A673 (cell line): Measurements from ENCODE around the gene SFRP2. TPM values are rescaled to one million over a fixed set of nuclear protein-coding genes. Genes with fewer than 3 reads are reported as not detected.

Experiments used
- BruUV-seq: library from RNA; stranded (reverse); fragments of 400-500 nt; replicated peaks from 2 replicates; lab custom pipeline; 2021; lab: Mats Ljungman, UMichigan
- CTCF ChIA-PET: fragments of 300-600 bp; sonication (Branson Sonifier 250); formaldehyde crosslinking; loops from one replicate; lab custom pipeline; 2022; ENCODE audit warnings: antibody characterized with exemption; lab: Charles Lee
- POLR2A ChIA-PET: fragments of 300-600 bp; sonication (Branson Sonifier 250); formaldehyde crosslinking; loops from one replicate; lab custom pipeline; 2022; ENCODE audit warnings: antibody characterized with exemption; ENCODE audit not compliant: low non-redundant PET; lab: Charles Lee
- DNase-seq: peaks from one replicate; pipeline ENCODE4 v3.0.0-alpha.2; 2015; ENCODE audit warnings: low spot score
- H3K27ac ChIP-seq: fragments of 200-600 bp; sonication (generic); 2 replicates; pipeline ENCODE4 v1.5.1; 2016; ENCODE audit warnings: mixed run types, low read depth, mild to moderate bottlenecking, mixed read lengths, antibody characterized with exemption, low read length; ENCODE audit not compliant: poor library complexity, severe bottlenecking
- H3K27me3 ChIP-seq: fragments of 200-600 bp; sonication (generic); replicated peaks from 2 replicates; pipeline ENCODE4 v1.6.1; 2017; ENCODE audit warnings: mixed run types, low read depth, mild to moderate bottlenecking, mixed read lengths, antibody characterized with exemption, low read length; ENCODE audit not compliant: insufficient read depth, poor library complexity
- H3K36me3 ChIP-seq: fragments of 200-600 bp; sonication (generic); 2 replicates; pipeline ENCODE4 v1.6.1; 2016; ENCODE audit warnings: mixed run types, mild to moderate bottlenecking, mixed read lengths, antibody characterized with exemption, low read length; ENCODE audit not compliant: insufficient read depth, poor library complexity, severe bottlenecking
- H3K4me1 ChIP-seq: fragments of 200-600 bp; sonication (generic); 2 replicates; pipeline ENCODE4 v1.6.1; 2017; ENCODE audit warnings: mixed run types, mild to moderate bottlenecking, mixed read lengths, antibody characterized with exemption, low read length; ENCODE audit not compliant: insufficient read depth, poor library complexity, severe bottlenecking
- H3K4me3 ChIP-seq: fragments of 200-600 bp; sonication (generic); 2 replicates; pipeline ENCODE4 v1.5.1; 2016; ENCODE audit warnings: low read depth, mixed run types, mild to moderate bottlenecking, mixed read lengths, low read length; ENCODE audit not compliant: poor library complexity, severe bottlenecking
- H3K9me3 ChIP-seq: fragments of 200-600 bp; sonication (generic); 2 replicates; pipeline ENCODE4 v1.6.1; 2016; ENCODE audit warnings: mixed run types, low read depth, mild to moderate bottlenecking, mixed read lengths, antibody characterized with exemption, low read length; ENCODE audit not compliant: poor library complexity, severe bottlenecking
- CTCF ChIP-seq: fragments of 300-800, 200-600 bp; sonication (generic); conservative IDR thresholded peaks from 2 replicates; pipeline ENCODE4 v1.5.1; 2017; ENCODE audit warnings: low read depth, mild to moderate bottlenecking, antibody characterized with exemption, low read length, moderate library complexity, mixed read lengths
- EZH2 ChIP-seq: fragments of 200-600 bp; sonication (generic); IDR thresholded peaks from 2 replicates; pipeline ENCODE4 v1.6.1; 2017; ENCODE audit warnings: borderline replicate concordance, low read depth, mild to moderate bottlenecking, mixed read lengths, antibody characterized with exemption, low read length; ENCODE audit not compliant: poor library complexity, severe bottlenecking
- intact Hi-C: fragments of 100-400 bp; cut with micrococcal nuclease; formaldehyde crosslinking; loops from one replicate; pipeline ENCODE4 v1.10.0; 2022; ENCODE audit not compliant: unreplicated experiment
- total RNA-seq: library from RNA; stranded (reverse); gene quantifications from 2 replicates; pipeline ENCODE4 v1.2.3, GENCODE V29; 2021

The SFRP2 gene
- total RNA-seq, 1 experiment from 2014 or later, result 1.4 TPM

GRCh38 chr4:153763404-153763803 is 25.5 kb downstream of the SFRP2 start:
- no peaks in the 10 kb centered on the region for H3K36me3 ChIP-seq
- no peaks in the 10 kb centered on the region for H3K9me3 ChIP-seq
- ChIA-PET POLR2A (no interaction called here), CTCF (interaction anchor here (0.7 kb wide), 1 partner anchor 255 kb away, joined by 4 read pairs; no protein-coding TSS in a partner anchor)
- no TSS peak for BruUV-seq
- no peaks in the 10 kb centered on the region for H3K27me3 ChIP-seq
- TF ChIP-seq EZH2 (no peak), CTCF (peak; percentile 52)
- H3K4me3 ChIP-seq, result no peak overlapping the region
- no peak overlapping the region for H3K27ac ChIP-seq
- intact Hi-C loops, result no loop called here
- peak; percentile 26 for DNase-seq
- H3K4me1 ChIP-seq, result peaks cover 4% of the 10 kb centered on the region

- ChIA-PET CTCF (no interaction called here), POLR2A (no interaction called here)
- TF ChIP-seq EZH2 (no peak), CTCF (no peak)
- BruUV-seq, result no TSS peak
- H3K9me3 ChIP-seq, result no peaks in the 10 kb centered on the region
- no peaks in the 10 kb centered on the region for H3K36me3 ChIP-seq
- no peak within 1 kb of the TSS for H3K27ac ChIP-seq
- intact Hi-C loops, result no loop called here
- peaks cover 4% of the 10 kb centered on the region for H3K4me1 ChIP-seq
- peak; percentile 32 for DNase-seq
- peak within 1 kb of the TSS; percentile 56 for H3K4me3 ChIP-seq
- no peaks in the 10 kb centered on the region for H3K27me3 ChIP-seq
These were observed 29.2 kb downstream of the SFRP2 start, which contains the start of gene RNF175 for GRCh38 chr4:153759407-153760316. Gene RNF175, minus strand, starts transcription at chr4:153760024. Its CDS starts 162 bp downstream, at chr4:153759862.

DNA sequence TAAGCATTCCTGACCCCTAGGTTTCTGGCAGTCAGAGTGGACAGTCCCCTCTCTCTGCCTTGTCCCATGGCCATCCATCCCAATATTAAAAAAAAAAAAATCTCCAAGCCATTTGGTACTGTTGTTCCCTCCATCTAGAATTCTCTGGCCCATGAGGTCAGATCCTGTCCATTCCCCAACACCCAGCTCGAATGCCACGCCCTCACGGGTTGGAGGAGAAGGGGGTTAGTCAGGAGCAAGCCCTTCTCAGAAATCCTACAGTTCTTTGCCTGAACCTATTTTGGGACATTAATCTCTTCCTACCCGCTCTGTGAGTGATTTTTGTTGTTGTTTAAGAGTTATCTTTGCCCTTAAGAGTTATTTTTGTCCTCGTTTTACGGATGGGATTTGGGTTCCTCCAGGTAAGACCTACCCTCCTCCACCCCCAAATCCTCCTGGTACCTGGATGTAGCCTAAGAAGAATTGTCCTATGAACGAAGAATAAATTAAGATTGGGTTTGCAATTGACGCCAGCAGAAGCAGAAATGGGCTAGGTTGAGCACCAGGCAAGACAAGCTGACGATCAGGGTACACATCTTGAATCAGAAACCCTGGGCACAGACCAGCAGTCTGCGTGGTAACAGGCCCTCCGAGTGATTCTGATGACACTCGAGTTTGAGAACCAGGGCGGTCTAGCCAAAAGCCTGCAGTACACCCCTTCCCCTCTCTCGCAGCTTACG is 30.0 kb downstream of the SFRP2 start:
- TF ChIP-seq EZH2, result no peak
- TF ChIP-seq CTCF, result no peak
- no peak overlapping the region for H3K27ac ChIP-seq
- H3K9me3 ChIP-seq, result no peaks in the 10 kb centered on the region
- intact Hi-C loops, result no loop called here
- ChIA-PET POLR2A (no interaction called here), CTCF (interaction anchor here (0.7 kb wide), 1 partner anchor 9 kb away, joined by 6 read pairs; no protein-coding TSS in a partner anchor)
- no peak for DNase-seq
- peaks cover 4% of the 10 kb centered on the region for H3K4me1 ChIP-seq
- peak overlapping the region; percentile 56 for H3K4me3 ChIP-seq
- BruUV-seq, result TSS peak; percentile 74
- H3K36me3 ChIP-seq, result no peaks in the 10 kb centered on the region
- no peaks in the 10 kb centered on the region for H3K27me3 ChIP-seq
